GM12878 (cell line): ENCODE data around the gene BNC2. TPM values are rescaled to one million over a fixed set of nuclear protein-coding genes. Genes with fewer than 3 reads are reported as not detected.

ENCODE experiments used
- ATAC-seq: fragments of 200-7000 bp; cut with Tn5 transposase; 3 replicates; pipeline ENCODE4 v1.9.1; 2020; ENCODE audit warnings: mild to moderate bottlenecking, moderate library complexity
- BruUV-seq: library from RNA; stranded (reverse); fragments of 400-500 nt; replicated peaks from 2 replicates; lab custom pipeline; 2021; lab: Mats Ljungman, UMichigan
- CTCF ChIA-PET: fragments of 300-600 bp; sonication (Branson Sonifier 250); formaldehyde crosslinking; extraction: SDS; loops from one replicate; lab custom pipeline; 2021; ENCODE audit warnings: inconsistent platforms; lab: Yijun Ruan, JAX
- POLR2A ChIA-PET: fragments of 350-600 bp; formaldehyde crosslinking; extraction: SDS; loops from one replicate; lab custom pipeline; 2021; ENCODE audit warnings: inconsistent platforms; lab: Charles Lee
- RAD21 ChIA-PET: fragments of 300-600 bp; sonication (Branson Sonifier 250); formaldehyde crosslinking; loops from one replicate; lab custom pipeline; 2023; ENCODE audit warnings: antibody characterized with exemption; ENCODE audit not compliant: unreplicated experiment; lab: Charles Lee
- SMC1A ChIA-PET: fragments of 300-600 bp; sonication (Branson Sonifier 250); formaldehyde crosslinking; loops from one replicate; lab custom pipeline; 2023; ENCODE audit not compliant: unreplicated experiment, uncharacterized antibody; lab: Charles Lee
- DNase-seq: peaks from one replicate; pipeline ENCODE4 v3.0.0-alpha.2; 2011; ENCODE audit warnings: low read depth, low spot score
- FAIRE-seq: peaks from 3 replicates; lab custom pipeline; 2011; peaks lifted over from hg19 to GRCh38; lab: Jason Lieb, UNC
- H2AFZ ChIP-seq: 2 replicates; pipeline ENCODE4 v1.6.0; 2011; ENCODE audit warnings: low read depth, low read length, control low read depth; ENCODE audit not compliant: control insufficient read depth
- H3K27ac ChIP-seq: 2 replicates; pipeline ENCODE4 v1.5.1; 2011; ENCODE audit warnings: control low read depth; ENCODE audit not compliant: control insufficient read depth, insufficient read depth
- H3K27me3 ChIP-seq, 2 experiments: replicated peaks in 1 of 2; 2 replicates each; pipeline versions ENCODE4 v1.6.0 to v1.6.1; 2011; ENCODE audit warnings: low read length in 1 of 2; ENCODE audit not compliant: control insufficient read depth in 2 of 2, insufficient read depth in 2 of 2
- H3K36me3 ChIP-seq, 2 experiments: 2 replicates each; pipeline ENCODE4 v1.5.1; 2011; ENCODE audit warnings: low read length in 1 of 2; ENCODE audit not compliant: control insufficient read depth in 2 of 2, insufficient read depth in 2 of 2
- H3K4me1 ChIP-seq: 2 replicates; pipeline ENCODE4 v1.6.1; 2011; ENCODE audit warnings: mild to moderate bottlenecking, low read length, moderate library complexity, mixed read lengths; ENCODE audit not compliant: control insufficient read depth, insufficient read depth
- H3K4me2 ChIP-seq: 2 replicates; pipeline ENCODE4 v1.6.0; 2011; ENCODE audit warnings: control low read depth; ENCODE audit not compliant: control insufficient read depth, insufficient read depth
- H3K4me3 ChIP-seq: fragments of 200-600 bp; sonication (generic); 2 replicates; pipeline ENCODE4 v1.5.1; 2016
- H3K79me2 ChIP-seq: 2 replicates; pipeline ENCODE4 v1.6.0; 2011; ENCODE audit warnings: low read length; ENCODE audit not compliant: control insufficient read depth, insufficient read depth
- H3K9ac ChIP-seq: 2 replicates; pipeline ENCODE4 v1.8.0; 2011; ENCODE audit warnings: low read length, control low read depth, mixed read lengths; ENCODE audit not compliant: control insufficient read depth, insufficient read depth
- H3K9me3 ChIP-seq: replicated peaks from 3 replicates; pipeline ENCODE4 v1.5.1; 2011; ENCODE audit warnings: mild to moderate bottlenecking, low read length; ENCODE audit not compliant: control insufficient read depth, insufficient read depth
- H4K20me1 ChIP-seq: 2 replicates; pipeline ENCODE4 v1.6.0; 2011; ENCODE audit not compliant: control insufficient read depth, insufficient read depth
- CHD4 ChIP-seq: fragments of 200-600 bp; sonication (generic); IDR thresholded peaks from 2 replicates; pipeline ENCODE4 v1.6.1; 2016; ENCODE audit warnings: mild to moderate bottlenecking
- CREB1 ChIP-seq: IDR thresholded peaks from 2 replicates; pipeline ENCODE4 v1.6.1; 2012; ENCODE audit warnings: low read depth, mild to moderate bottlenecking, inconsistent platforms
- DPF2 ChIP-seq: fragments of 450-650 bp; IDR thresholded peaks from 2 replicates; pipeline ENCODE4 v1.6.1; 2017; ENCODE audit warnings: mild to moderate bottlenecking
- HCFC1 ChIP-seq: fragments of 150-350 bp; IDR thresholded peaks from 2 replicates; pipeline ENCODE4 v1.6.1; 2014; ENCODE audit warnings: low read length
- HDAC2 ChIP-seq: fragments of 200-600 bp; sonication (generic); IDR thresholded peaks from 2 replicates; pipeline ENCODE4 v1.6.1; 2017
- IKZF2 ChIP-seq, 2 experiments: fragments of 450-650 bp; IDR thresholded peaks; 2 replicates each; pipeline ENCODE4 v1.6.1; 2017; ENCODE audit warnings: mild to moderate bottlenecking in 2 of 2, moderate library complexity in 2 of 2
- KDM1A ChIP-seq: fragments of 200-600 bp; sonication (generic); IDR thresholded peaks from 2 replicates; pipeline ENCODE4 v1.6.1; 2016; ENCODE audit warnings: borderline replicate concordance
- NFIC ChIP-seq: IDR thresholded peaks from 2 replicates; pipeline ENCODE4 v1.6.1; 2012; ENCODE audit warnings: low read depth, mild to moderate bottlenecking, inconsistent platforms, low read length, moderate library complexity
- ZNF217 ChIP-seq: fragments of 450-650 bp; IDR thresholded peaks from 2 replicates; pipeline ENCODE4 v1.6.1; 2017; ENCODE audit warnings: antibody characterized with exemption, mild to moderate bottlenecking
- ZNF24 ChIP-seq: fragments of 450-650 bp; IDR thresholded peaks from 2 replicates; pipeline ENCODE4 v1.6.1; 2017; ENCODE audit warnings: antibody characterized with exemption, mild to moderate bottlenecking
- WGBS: methylation state at CpG from one replicate; pipeline ENCODE4 v1.1.6; 2016; ENCODE audit warnings: low lambda C conversion rate; ENCODE audit not compliant: insufficient replicate concordance, insufficient coverage; ENCODE audit errors: missing lambda C conversion rate; 5-methylcytosine and 5-hydroxymethylcytosine counted together
- in situ Hi-C: fragments of 300-500 bp; cut with MboI; formaldehyde crosslinking; loops from 9 replicates; pipeline ENCODE4 v1.14.3; 2018; ENCODE audit warnings: mixed read lengths
- intact Hi-C: fragments of 100-400 bp; cut with micrococcal nuclease; formaldehyde crosslinking; loops from one replicate; pipeline ENCODE4 v1.14.2; 2022; ENCODE audit not compliant: unreplicated experiment
- polyA plus RNA-seq, 11 experiments: library from polyadenylated mRNA; depleted of rRNA in 4 of 11; unstranded in 6 of 11; stranded (reverse) in 5 of 11; fragments of >200 nt; fragmentation: Nextera tagmentation in 4 of 11; fragmentation: Illumina TruSeq in 1 of 11; extraction: Ambion mirVana in 4 of 11; extraction: Trizol in 1 of 11; gene quantifications; 1 replicate in 1 of 11; 2 replicates in 10 of 11; pipeline versions ENCODE4 v1.2.1 to v1.2.3, GENCODE V29; 2011 to 2016; ENCODE audit warnings: inconsistent platforms in 2 of 11, missing spikeins in 2 of 11, low read depth in 1 of 11
- total RNA-seq, 4 experiments: library from RNA; depleted of rRNA in 3 of 4; stranded (reverse); fragments of >200 nt in 3 of 4; fragmentation: Illumina TruSeq in 1 of 4; extraction: Trizol in 1 of 4; gene quantifications; 2 replicates each; pipeline versions ENCODE4 v1.2.1 to v1.2.3, GENCODE V29; 2013 to 2021
- TF ChIP-seq, protein P1 (sequence below): IDR thresholded peaks from 2 replicates; pipeline ENCODE4 v1.6.1; 2011; ENCODE audit warnings: low read depth, mild to moderate bottlenecking, low read length, moderate library complexity, borderline replicate concordance; ENCODE audit errors: extremely low read depth
- TF ChIP-seq, protein P2 (sequence below), 3 experiments: IDR thresholded peaks in 2 of 3; conservative IDR thresholded peaks in 1 of 3; 2 replicates each; pipeline ENCODE4 v1.5.1; 2011; ENCODE audit warnings: low read depth in 3 of 3, low read length in 3 of 3, mild to moderate bottlenecking in 3 of 3, control low read depth in 2 of 3, moderate library complexity in 2 of 3, inconsistent platforms in 1 of 3, mixed read lengths in 1 of 3; ENCODE audit not compliant: control insufficient read depth in 2 of 3, insufficient read depth in 1 of 3; ENCODE audit errors: extremely low read depth in 1 of 3

The BNC2 gene
- total and polyA plus RNA-seq, 10 of the 15 experiments (the other 5 are each of a cell fraction or from before 2014, with no cell fraction given) = 0.05 to 14.5 (median 0.26) TPM

DNA sequence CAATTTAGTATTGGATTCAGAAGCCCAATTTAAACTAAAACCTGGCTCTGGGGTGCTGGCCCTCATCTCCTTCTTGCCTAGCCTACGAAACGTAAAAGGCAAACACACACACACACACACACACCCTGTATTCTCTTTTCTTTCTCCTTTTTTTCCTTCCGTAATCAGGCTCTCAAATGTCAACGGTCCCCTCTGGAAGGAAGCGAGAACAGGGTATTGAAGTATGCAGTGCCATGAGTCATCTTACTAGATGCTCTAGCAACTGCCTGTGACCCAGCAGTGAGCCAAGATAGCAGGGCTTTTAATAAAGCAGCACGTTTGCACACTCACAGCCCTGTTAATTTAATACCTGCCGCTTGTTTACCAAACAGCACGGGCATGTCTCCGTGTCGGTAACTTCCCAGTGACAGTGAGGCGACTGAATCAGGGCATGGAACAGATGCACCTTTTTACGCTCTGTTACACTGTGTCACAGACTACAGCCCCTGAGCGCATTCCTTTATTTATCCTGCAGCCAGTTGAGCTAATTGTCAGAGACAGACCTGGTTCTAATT, 243.8 kb downstream of the BNC2 start:
- WGBS = 32% methylated on average over 13 of the region's 13 CpGs
- RAD21 ChIA-PET = no interaction called here
- DNase-seq (no peak), ATAC-seq (peak; percentile 80), FAIRE-seq (no peak)
- Histone ChIP-seq H3K4me2 (no peak overlapping the region), H3K9ac (no peak overlapping the region), H3K27me3 (peaks cover 0 to 2% of the 10 kb centered on the region in 2 experiments; a peak in 1 of 4 replicates), H2AFZ (no peak overlapping the region), H3K27ac (no peak overlapping the region), H3K4me1 (no peaks in the 10 kb centered on the region), H3K9me3 (no peaks in the 10 kb centered on the region), H3K79me2 (no peaks in the 10 kb centered on the region), H3K4me3 (no peak overlapping the region), H3K36me3 (no peaks in the 10 kb centered on the region), H4K20me1 (no peaks in the 10 kb centered on the region)
- 0 out of 4 replicates have a peak, but pooled peaks of 1 of the 2 experiments have one; percentile 19 for TF ChIP-seq IKZF2 (IDR thresholded peaks at IDR 0.05)
- no peak for TF ChIP-seq CREB1
- no peak for TF ChIP-seq ZNF217
- POLR2A ChIA-PET = no interaction called here
- SMC1A ChIA-PET = interaction anchor here (1.7 kb wide), 1 partner anchor 360 kb away, joined by 4 read pairs; no protein-coding TSS in a partner anchor
- in situ Hi-C loops (no loop called here), intact Hi-C loops (no loop called here)
- CTCF ChIA-PET = interaction anchor here (1.0 to 1.6 kb wide), 2 partner anchors 8 to 24 kb away, joined by 3 to 4 read pairs; no protein-coding TSS in a partner anchor
- no TSS peak for BruUV-seq

DNA sequence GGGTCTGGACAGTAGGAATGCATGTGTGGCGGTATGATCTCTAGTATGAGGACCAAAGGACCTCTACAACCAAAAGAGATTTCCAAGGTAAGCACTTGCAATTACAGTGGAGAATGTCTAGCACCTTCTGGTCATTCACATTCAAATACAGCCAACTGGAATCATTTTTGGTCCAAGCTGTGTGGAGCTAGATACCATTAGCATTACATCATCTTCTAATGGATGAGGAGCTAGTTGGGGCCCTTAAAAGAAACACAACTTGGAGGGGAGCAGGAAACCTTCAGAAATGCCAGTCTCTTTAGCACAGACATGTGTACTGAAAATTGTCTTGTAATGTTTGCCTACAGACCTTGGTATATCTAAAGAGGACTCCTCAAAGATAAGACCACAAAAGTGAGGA, 244.7 kb downstream of the BNC2 start:
- RAD21 ChIA-PET = interaction anchor here (0.8 kb wide), 1 partner anchor 16 kb away, joined by 3 read pairs; no protein-coding TSS in a partner anchor
- ATAC-seq (no peak), FAIRE-seq (no peak), DNase-seq (no peak)
- in situ Hi-C loops (no loop called here), intact Hi-C loops (no loop called here)
- Histone ChIP-seq H3K4me3 (no peak overlapping the region), H3K4me1 (no peaks in the 10 kb centered on the region), H3K79me2 (no peaks in the 10 kb centered on the region), H3K27me3 (peaks cover 0 to 2% of the 10 kb centered on the region in 2 experiments; a peak in 1 of 4 replicates), H2AFZ (no peak overlapping the region), H3K4me2 (no peak overlapping the region), H3K27ac (no peak overlapping the region), H3K36me3 (no peaks in the 10 kb centered on the region), H3K9me3 (no peaks in the 10 kb centered on the region), H3K9ac (no peak overlapping the region), H4K20me1 (no peaks in the 10 kb centered on the region)
- no TSS peak for BruUV-seq
- POLR2A ChIA-PET = no interaction called here
- SMC1A ChIA-PET = interaction anchor here (1.0 kb wide), 1 partner anchor 10 kb away, joined by 6 read pairs; no protein-coding TSS in a partner anchor
- TF ChIP-seq, protein P1, sequence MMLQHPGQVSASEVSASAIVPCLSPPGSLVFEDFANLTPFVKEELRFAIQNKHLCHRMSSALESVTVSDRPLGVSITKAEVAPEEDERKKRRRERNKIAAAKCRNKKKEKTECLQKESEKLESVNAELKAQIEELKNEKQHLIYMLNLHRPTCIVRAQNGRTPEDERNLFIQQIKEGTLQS = no peak
- TF ChIP-seq HCFC1 (no peak), KDM1A (no peak), HDAC2 (no peak), ZNF24 (no peak), CHD4 (no peak), DPF2 (no peak), NFIC (no peak)
- TF ChIP-seq, protein P2, sequence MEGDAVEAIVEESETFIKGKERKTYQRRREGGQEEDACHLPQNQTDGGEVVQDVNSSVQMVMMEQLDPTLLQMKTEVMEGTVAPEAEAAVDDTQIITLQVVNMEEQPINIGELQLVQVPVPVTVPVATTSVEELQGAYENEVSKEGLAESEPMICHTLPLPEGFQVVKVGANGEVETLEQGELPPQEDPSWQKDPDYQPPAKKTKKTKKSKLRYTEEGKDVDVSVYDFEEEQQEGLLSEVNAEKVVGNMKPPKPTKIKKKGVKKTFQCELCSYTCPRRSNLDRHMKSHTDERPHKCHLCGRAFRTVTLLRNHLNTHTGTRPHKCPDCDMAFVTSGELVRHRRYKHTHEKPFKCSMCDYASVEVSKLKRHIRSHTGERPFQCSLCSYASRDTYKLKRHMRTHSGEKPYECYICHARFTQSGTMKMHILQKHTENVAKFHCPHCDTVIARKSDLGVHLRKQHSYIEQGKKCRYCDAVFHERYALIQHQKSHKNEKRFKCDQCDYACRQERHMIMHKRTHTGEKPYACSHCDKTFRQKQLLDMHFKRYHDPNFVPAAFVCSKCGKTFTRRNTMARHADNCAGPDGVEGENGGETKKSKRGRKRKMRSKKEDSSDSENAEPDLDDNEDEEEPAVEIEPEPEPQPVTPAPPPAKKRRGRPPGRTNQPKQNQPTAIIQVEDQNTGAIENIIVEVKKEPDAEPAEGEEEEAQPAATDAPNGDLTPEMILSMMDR (IDR thresholded peaks at IDR 0.05 in 2 of 3, conservative IDR thresholded peaks at IDR 0.05 in 1 of 3; ENCODE audit: control insufficient read depth in 2 of 3, extremely low read depth in 1 of 3, insufficient read depth in 1 of 3, low read depth in 3 of 3, low read length in 3 of 3) = no peak
- CTCF ChIA-PET = interaction anchor here (1.6 kb wide), 1 partner anchor 25 kb away, joined by 4 read pairs; no protein-coding TSS in a partner anchor
- 0% methylated on average over 1 of the region's 1 CpG for WGBS
